Inflammatory macrophage (primary cell): ENCODE measurements around the gene KDM7A.

Experiments used
- DNase-seq, 2 donors: peaks; one replicate each; pipeline ENCODE4 v3.0.0-alpha.2; 2020 to 2022

Gene KDM7A

DNA sequence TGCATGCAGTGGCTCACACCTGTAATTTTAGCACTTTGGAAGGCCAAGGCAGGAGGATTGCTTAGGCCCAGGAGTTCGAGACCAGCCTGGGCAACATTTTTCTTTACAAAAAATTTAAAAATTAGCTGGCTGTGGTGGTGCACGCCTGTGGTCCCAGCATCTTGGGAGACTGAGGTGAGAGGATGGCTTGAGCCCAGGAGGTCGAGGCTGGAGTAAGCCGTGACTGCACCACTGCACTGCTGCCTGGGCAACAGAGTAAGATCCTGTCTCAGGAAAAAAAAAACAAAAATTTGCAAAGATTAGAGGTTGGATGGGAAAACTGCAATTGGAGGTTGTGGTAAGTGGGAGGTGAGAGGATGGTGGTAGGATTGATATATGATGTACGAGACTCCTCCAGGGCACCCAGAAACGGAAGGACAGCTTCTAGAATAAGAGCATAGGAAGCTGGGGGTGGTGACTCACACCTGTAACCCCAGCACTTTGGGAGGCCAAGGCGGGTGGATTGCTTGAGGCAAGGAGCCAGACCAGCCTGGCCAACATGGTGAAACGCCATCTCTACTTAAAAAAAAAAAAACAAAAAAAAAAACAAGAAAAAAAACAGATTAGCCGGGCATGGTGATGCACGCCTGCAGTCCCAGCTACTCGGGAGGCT lies 94.9 kb downstream of the KDM7A start:
- no peak for DNase-seq

DNA sequence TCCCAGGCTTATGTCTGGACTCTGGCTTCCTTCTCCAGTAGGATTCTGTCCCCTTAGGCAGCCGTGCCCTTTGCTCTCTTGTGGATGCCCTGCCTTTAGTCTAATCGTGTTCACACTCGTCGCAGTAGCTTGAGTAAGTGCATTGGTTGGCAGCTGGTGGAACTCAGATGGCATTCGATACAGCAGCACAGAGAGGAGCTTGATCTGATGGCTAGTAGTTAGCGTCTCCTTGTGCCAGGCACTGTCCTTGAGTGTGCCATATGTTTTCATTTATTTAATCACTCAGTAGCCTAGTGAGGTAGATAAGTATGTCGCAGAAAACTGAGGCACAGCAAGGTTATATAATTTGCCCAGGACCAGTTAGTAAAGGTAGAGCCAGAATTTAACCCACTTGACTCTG lies 95.9 kb downstream of the KDM7A start:
- no peak for DNase-seq

GRCh38 chr7:140079121-140079536 lies 97.7 kb downstream of the KDM7A start:
- DNase-seq = peak; percentile 16 to 37

DNA sequence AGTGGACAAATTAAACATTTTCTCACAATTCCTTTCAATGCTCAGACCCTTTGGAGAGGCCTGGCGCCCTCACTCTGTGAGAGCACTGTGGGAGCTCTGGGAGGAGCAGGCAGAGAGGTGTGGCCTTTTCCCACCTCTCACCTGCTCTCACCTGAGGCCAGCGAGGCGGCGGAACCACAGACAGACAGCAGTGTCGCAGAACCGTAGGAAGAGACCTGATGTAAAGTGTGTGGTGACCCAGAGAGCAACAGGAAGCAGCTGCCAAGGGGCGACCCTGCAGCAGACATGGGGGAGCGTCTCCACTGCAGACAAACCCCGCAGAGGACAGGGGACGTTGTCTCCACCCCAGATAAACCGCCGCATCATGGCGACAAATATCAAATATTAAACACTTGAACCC lies 98.4 kb downstream of the KDM7A start:
- no peak for DNase-seq

- DNase-seq = peak in 1 of 2 donors; percentile 38
Measured at GRCh38 chr7:140074780-140075179, 102.0 kb downstream of the KDM7A start.

GRCh38 chr7:140070546-140070945 lies 106.2 kb downstream of the KDM7A start:
- DNase-seq = no peak

DNA sequence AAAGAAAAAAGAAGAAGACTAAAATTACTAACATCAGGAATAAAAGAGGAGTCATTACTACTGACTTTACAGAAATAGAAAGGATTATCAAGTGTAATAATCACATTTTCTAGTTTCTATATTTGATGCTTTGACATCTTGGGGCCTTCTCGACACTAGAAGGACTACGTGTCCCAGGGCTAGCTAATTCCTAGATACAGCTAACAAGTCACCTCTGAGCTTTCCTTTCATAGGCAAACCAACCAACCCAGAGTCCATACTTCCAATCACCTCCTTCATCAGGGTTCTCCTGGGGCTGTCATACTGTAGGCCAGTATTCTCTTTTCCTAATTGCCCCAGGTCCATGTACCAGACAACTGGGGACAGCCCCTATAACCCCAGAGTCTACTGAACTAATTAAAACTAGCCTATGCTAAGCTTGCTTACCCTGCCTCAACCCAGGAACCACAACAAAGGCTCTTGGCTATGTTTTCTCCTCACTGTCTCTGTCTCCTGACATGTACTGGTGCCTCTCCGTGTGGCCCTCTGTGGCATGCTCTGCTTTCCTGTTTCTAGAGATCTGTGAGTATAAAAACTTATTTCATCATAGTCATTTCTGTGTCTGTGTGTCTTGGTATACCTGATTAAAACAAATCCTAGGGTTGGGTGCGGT lies 107.4 kb downstream of the KDM7A start:
- DNase-seq = no peak

GRCh38 chr7:140068033-140068432 lies 108.8 kb downstream of the KDM7A start:
- no peak for DNase-seq

DNA sequence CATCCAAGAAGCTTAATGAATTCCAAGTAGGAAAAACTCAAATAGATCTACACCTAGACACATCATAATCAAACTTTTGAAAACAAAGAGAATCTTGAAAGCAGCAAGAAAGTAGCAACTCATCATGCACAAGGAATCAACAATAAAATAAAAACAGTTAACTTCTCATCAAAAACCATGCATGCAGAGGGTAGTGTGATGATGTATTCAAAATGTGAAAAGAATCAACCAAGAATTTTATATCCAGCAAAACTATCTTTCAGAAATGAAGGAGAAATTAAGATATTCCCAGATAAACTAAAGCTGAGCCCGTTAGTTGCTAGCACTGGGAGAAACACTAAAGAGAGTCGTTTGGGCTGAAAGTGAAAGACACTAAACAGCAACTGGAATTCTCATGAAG lies 109.7 kb downstream of the KDM7A start:
- DNase-seq = no peak

GRCh38 chr7:140062528-140063299 lies 114.1 kb downstream of the KDM7A start, which contains the start of gene PARP12:
Gene PARP12, minus strand, starts transcription at chr7:140062951. Its CDS starts 104 bp downstream, at chr7:140062847.
- DNase-seq = peak; percentile 93 to 96

DNA sequence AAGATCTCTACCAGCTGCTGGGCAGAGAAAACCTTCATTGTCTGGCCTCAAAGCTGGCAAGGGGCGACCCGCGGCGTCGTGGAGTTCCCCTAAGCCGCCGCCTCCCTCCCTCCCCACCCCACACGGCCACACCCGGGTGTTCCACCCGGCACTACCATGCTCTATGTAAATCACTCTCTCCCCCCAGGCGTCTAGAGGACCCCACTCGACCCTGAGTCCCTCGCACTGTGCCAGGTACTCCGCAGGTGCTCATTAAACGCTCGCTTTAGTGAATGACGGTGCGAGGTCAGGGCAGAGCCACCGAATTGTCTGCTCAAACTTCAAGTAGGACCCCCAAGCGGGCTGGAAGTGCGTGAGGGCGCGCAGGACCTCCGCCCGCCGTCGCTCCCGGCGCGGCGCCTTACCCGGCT lies 114.7 kb downstream of the KDM7A start:
- DNase-seq = peak in 1 of 2 donors; percentile 54

DNA sequence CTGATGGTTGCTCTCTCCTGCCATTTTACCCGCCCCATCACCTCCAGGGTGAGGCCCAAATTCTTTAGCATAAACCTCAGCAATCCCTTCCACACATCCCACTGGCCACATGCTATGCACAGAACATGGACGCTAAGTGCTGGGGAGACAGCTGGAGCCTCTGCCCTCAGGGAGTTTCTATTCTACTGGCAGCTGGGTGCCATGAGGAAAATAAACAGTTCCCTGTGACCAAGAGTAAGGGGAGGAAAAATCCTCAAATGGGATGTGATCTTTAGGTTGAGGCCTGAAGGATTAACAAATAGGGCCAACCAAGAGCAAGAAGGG lies 115.2 kb downstream of the KDM7A start:
- DNase-seq = peak in 1 of 2 donors; percentile 18

DNA sequence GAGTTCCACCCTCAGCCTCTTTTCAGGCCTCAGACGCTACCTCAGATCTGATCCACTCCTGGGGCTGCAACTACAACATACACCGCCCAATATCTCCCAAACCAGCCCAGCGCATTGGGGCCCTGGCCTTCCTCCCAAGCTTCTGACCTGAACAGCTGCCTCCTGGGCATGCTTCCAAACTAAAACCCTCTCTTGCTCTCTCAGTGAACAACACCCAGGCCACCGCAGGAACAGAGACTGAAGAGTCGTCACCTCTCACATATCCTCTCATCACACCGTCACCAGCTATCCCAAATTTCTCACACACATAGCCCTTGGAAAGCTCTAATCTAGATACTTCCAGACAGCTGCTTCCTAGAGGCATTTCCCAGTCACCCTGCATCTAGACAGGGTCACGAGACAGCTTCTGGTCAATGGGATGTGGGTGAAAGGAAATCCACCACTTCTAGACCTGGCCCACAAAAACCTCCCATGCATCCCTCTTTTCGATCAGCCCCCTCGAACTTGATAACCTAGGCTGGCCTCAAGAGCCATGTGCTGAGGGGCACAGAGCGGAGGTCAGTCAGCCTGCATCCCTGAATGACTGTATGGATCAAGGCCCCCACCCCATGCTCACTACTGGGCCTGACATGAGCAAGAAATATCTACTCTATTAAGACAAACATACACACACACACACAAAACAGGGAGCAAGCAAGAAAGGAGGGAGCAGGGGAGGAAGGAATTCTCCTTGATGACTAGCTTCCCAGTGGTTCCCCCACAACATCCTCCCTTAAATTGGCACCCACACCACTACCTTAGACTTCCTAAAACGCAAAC lies 115.8 kb downstream of the KDM7A start:
- DNase-seq = no peak

DNA sequence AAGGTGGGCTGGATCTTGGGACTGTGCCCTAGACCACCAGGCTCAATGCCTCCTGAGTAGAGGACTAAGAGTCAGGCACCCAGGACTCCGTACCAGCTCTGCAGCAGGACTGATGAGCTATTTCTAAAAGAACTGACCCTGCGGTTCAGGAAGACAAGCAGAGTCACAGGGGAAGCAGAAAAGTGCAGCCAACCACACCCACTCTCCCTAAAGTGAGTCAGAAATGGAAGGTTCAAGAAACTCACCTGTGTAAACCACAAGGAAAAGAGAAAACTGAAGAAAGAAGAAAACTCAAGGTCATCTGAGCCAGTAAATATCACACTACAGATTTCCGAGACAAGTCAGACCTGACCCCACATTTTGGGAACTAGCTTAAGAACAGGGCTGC lies 116.5 kb downstream of the KDM7A start:
- DNase-seq = no peak

- no peak for DNase-seq
Measured at GRCh38 chr7:140059273-140060242, 117.2 kb downstream of the KDM7A start.

DNA sequence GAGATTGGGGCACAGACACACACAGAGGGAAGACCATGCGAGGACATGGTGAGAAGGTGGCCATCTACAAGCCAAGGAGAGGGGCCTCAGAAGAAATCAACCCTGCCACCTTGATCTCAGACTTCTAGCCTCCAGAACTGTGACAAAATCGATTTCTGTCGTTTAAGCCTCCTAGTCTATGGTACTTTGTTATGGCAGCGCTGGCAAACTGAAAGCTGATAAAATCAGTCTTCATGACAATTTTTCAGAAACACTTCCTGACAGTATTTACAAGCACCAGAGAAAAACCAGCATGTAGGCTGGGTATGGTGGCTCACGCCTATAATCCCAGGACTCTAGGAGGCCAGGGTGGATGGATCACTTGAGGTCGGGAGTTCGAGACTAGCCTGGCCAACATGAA lies 118.3 kb downstream of the KDM7A start:
- DNase-seq = no peak

GRCh38 chr7:140057143-140057535 lies 119.6 kb downstream of the KDM7A start:
- DNase-seq = no peak

DNA sequence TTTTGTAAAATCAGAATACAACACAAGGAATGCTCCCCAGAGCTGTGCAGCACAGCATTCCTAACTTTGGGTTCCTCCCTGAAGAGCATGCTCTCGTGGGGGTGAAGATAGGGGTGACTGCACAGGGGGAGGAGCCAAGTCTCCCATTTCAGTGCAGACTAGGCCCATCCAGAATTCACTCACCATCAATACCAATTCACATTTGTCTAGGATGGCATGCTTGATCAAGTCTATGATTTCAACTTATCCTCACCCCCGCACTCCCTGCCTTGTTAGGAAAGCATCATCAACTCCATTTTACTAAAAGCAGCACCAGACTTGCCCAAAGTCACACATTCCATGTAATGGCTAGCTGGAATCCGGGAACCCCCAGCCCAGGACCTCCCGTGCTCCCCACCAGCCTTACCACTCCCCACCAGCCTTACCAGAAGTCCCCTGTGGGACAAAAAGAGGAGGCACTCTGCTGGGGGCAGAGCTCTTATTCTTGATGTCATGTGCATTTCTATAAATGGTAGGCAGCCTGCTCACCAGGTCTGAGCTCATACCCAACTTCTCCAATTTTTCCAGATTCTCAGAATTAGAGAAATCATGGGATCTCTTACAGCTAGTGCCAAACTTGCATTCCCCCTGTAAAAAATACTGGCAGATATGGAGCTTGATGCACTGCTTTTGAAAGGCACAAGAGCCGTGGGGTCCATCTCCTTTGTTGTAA lies 120.2 kb downstream of the KDM7A start:
- peak; percentile 87 to 89 for DNase-seq

DNA sequence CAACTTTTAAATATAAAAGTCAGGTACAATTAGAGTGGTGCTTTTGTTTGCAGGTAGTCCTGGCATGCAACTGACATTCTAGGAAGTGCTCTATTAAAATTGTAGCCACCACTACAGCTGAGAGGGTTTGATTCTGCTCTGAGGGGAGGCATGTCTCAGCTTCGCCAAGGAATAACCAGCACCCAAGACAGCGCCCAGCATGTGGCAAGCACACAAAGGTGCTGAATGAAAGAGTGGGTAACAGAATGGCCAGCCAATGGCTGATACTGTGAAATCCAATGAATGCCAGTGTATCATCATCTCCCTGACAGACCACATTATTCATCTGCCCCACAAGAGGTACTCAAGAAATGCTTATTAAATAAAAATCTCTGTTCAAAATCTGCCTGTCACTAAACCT lies 121.0 kb downstream of the KDM7A start:
- no peak for DNase-seq

GRCh38 chr7:140054751-140055150 lies 122.0 kb downstream of the KDM7A start:
- no peak for DNase-seq
